HG03025 (cell line): ENCODE data around the gene AGAP1.

Experiments used
- ATAC-seq: cut with Tn5 transposase; IDR thresholded peaks from one replicate; pipeline ENCODE4 v1.9.1; 2021; ENCODE audit warnings: mild to moderate bottlenecking, moderate library complexity; ENCODE audit not compliant: unreplicated experiment, low FRiP score

The AGAP1 gene

DNA sequence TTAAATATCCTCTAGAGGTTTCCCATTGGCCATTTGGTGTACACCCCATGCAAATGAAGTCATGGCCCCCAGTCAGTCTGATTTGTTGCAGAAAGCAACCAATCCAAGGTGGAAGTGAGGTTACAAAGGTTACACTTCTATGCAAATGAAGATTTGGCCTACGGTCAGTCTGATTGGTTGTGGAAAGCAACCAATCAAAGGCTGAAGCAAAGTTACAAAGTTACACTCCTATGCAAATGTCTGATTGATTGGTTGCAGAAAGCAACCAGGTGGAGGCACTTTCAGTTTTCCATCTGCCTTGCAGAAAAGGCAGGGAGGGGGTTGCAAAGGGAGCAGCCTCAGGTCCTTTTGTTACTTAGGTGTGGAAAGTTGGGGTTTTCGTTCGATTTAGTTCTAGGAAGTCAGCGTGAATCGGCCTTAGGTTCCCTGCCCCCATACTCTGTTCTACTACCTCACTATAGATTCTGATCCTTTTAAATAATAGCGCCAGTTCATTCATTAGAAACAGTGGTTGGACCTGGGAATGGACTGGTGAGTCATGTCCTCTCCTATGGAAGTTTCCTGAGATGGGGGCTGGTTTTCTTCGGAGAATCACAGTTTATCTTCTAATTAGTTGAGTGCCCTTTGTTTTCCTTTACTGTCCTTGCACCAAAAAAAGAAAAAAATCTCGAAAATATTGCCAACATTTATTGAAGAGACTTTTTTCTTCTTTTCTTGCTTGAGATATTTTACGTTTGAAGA lies 279.5 kb downstream of the AGAP1 start:
- no peak for ATAC-seq

DNA sequence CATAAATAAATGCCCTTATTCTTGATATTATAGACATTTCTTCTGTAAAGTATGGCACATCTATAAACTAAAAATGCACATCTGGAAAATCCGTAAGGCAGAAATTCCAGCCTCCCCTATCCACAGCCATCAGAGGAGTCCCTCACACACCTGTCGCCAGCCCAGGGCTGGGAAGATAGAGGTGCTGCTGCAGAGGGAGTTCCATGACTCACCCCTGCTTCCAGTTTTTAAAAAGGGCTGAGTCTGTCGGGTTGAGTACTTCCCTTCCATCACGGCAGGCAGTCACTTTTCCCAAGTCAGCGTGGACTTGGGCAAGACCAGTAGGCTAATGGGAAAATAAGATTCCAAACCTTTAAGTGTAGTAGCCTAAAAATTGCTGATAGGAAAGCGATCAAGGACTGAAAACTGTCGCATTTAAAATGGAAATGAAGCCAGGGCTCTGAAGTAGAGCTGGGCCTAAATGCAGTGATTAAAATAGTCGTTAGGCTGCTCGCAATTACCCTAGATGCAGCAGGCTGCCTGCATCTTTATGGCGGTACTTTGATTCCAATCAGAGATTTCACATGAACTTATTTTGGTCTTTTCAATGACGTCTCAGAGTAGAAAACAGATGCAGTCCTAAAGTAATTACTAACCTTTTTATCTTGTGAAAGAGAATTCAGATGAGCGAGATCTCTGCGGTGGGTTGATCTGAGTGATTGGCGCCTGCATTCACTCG lies 280.5 kb downstream of the AGAP1 start:
- no peak for ATAC-seq

DNA sequence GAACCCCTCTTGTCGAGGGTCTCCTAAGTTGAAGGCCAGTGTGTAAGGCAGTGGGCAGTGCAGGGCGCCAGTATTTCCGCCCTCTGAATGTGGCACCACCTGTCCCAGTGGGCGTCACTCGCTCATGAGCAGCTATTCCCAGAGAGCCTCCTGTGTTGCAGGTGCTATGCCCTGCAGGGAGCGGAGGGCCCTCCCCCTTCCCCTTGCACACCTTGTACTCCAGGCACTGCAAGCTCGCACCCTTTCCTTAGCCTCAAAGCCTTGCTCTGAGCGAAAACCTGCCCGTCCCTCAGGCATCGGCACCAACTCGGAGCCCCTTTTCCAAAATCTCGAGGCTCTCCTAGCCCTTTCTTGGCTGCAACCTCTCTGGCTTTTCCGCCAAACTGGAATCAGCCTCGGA lies 282.7 kb downstream of the AGAP1 start:
- no peak for ATAC-seq

DNA sequence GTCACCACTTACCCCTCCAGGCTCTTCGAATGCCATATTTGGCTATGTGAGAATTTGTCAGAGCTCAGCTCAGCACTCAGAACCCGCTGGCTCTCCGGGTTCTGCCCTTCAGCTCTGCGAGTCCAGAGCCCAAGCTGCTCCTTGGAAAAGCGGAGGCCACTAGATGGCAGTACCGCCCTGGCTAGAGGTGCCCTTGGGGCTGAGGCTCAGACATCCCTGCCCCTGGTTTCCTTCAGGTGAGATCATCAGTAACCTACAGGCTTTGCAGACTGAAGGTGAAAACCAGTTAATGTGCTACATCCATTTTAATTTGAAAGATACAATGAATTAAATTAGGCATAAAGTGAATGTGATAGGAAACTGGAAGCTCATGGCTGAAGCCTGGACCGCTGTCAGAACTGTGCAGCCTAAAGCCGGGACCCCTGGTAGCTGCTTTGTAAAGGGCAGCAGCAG lies 285.6 kb downstream of the AGAP1 start:
- no peak for ATAC-seq

DNA sequence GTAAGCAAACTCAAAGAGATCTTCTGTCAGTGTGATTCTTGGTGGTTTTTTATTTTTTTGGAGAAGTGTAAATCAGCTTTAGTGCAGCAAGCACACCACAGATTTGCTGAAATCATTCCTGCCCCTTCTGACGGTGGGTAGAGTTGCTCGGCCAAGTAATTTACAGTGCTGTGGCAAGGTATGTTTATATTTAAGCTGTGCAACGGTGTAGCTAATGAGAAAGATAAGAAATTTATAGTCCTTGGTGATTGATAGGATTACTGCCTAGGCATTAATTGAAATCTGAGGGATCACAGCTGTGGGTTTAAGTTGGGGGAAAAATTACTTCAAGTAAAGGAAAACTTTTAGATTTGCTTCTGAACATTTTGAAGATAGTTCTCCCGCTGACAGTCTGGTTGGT lies 286.6 kb downstream of the AGAP1 start:
- no peak for ATAC-seq

DNA sequence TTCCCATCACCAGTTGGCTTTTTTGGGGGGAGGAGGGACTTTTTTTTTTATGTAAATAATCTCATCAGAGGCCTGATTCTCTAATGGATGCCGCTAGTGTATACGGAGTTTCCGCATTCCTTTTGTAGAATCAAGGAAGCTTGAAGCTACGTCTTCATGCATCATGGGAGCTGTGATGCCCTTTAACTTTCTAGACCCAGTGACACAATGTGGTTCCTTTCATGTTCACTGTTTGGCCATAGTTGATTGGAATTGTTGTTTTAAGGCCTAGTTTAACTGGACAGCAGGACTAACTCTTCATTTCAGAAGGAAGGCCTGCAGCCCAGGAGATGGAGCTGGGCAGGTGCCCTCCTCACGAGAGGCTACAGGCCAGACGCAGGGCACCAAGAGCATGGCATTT lies 287.9 kb downstream of the AGAP1 start:
- no peak for ATAC-seq

DNA sequence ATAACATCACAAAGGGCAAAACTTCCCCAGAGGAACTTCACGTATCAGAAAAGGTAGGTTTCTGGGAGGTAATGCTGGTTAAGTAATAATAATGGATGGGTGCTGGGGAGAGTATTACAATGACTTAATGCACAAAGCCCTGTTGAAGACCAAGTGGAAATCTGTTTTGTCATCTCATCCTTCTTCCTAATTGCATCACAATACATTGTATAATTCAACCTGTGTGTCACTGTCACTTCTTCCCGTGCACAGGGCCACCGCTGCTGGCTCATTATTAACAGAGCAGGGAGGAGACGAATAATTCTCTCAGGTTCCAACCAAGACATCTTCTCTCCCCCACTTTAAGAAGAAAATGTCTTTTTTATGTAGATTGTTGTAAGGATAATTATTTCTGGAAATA lies 290.9 kb downstream of the AGAP1 start:
- no peak for ATAC-seq

DNA sequence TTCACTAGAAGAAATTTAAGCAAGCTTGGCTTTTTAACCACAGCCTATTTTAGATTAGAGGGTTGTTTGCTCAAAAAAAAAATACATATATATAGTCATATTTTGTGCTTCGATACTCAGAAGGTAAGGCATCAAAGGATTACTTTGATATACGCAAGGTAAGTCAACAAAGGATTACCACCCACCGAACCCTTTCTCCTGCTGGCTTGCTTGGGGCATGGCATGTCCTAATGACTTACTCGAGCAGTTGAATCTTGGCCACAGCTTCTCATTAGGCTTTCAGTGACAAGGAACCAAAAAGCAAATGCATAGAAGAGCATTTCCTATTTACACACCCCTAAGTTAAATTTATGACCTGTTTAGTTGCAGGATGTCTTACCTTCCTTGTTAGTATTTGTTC lies 295.7 kb downstream of the AGAP1 start:
- ATAC-seq: no peak

DNA sequence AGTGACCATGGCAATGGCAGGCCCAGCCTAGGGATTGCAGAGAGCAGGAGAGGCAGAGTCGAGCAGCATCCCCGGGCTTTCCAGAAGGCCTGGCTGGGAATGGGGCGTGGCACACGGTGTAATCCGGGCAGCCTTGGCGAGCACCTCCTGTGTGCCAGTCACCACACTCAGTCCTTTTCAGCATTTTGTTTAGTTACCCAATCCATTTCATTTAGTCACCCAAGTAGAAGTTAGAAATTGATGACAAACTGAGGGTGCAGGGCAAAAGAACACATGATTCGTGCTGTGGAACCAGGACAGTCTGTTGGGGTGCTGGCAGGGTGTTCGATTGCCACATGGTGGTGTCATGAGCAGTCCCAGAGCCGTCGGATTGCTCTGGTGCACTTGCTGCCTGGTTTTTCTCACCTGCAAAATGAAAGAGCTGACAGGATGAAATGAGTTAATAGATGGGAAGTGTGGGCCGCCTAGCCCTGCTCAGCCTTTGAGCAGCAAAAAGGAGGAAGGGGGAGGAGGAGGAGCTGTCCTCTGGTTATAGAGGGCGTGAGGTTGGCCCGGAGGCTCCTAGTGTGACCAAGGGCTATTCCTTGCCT lies 299.4 kb downstream of the AGAP1 start:
- no peak for ATAC-seq

DNA sequence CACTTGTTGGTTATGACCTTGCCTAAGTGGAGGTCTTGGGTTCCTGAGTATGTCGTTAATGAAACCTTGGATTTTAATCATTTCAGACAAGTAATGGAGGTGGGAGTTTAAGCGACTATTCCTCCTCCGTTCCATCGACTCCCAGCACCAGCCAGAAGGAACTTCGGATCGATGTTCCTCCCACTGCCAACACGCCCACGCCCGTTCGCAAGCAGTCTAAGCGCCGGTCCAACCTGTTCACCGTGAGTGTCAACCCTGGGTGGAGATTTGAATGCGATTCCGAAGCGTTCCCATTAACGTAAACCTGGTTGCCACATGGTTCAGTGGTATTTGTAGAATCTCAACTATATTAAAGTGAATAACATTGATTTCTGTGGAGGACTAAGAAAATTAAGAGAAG lies 305.4 kb downstream of the AGAP1 start:
- no peak for ATAC-seq

DNA sequence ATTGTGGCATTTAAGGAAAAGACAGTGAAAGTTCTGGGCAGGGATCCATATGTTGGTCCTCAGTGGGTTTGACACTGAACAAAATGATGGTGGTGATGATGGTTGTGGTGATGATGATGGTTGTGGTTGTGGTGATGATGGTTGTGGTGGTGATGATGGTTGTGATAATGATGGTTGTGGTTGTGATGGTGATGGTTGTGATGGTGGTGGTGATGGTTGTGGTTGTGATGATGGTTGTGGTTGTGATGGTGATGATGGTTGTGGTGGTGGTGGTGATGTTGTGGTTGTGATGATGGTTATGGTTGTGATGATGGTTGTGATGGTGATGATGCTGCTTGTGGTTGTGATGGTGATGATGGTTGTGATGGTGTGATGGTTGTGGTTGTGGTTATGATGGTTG lies 308.7 kb downstream of the AGAP1 start:
- no peak for ATAC-seq

DNA sequence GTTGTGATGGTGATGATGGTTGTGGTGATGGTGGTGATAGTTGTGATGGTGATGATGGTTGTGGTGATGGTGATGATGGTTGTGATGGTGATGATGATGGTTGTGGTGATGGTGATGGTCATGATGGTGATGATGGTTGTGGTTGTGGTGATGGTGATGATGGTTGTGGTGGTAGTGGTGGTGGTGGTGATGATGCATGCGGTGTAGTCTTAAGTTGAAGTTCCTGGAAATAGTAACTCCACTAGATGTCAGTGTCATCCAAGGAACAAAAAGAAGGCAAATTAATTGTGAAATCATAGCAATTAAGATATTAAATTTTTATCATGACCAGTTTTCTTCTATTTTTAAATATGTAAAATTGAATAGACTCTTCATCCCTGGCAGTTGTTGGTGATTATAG lies 309.2 kb downstream of the AGAP1 start:
- ATAC-seq: no peak

DNA sequence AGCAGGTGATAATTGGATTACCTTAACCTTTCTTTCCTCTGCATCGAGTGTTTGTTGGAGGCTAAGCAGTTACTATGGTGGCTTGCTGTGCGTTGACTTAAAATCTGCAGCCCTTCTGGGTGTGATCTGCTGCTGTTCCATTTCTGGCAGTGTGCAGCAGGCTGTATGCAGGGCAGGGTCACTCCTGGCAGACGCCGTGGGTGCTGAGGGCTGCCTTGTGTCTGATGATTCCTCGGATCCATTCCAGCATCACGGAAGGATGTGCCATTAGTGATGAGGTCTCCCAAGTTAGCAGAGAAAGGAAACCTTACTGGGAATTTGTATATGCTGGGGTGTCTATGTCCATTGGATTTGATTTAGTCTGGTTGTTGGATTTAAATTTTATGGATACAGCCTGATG lies 310.8 kb downstream of the AGAP1 start:
- no peak for ATAC-seq

DNA sequence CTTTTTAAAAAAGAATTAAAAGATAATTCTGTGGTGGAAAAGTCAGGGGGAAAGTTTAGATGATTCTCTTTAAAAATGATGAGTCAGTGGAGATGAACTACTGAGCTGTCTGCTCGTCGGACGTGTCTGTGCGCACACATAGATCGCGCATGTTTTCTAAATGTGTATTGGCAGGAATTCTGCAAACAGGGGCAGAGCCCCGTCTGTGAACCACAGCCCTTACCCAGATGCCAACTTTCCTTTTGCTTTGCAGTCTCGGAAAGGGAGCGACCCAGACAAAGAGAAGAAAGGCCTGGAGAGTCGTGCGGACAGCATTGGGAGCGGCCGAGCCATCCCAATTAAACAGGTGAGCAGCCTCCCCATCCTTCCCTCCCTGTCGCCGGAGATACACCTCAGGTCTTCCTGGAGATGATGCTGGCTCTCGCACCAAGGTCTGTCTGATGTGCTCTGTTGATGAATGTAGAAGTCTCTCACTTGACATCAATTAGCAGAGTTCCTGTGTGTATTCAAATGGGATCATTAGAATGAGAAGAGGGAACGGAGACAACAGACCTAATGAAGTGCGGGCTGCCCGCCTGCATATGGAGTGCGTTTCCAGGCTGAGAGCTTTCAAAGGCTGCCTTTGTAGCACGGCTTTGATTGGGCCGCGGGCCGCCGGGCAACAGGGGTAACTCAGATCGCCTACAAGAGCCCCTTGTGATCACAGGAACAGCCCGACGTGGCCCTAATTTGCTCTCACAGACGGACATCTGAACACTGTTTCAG lies 313.3 kb downstream of the AGAP1 start:
- no peak for ATAC-seq

DNA sequence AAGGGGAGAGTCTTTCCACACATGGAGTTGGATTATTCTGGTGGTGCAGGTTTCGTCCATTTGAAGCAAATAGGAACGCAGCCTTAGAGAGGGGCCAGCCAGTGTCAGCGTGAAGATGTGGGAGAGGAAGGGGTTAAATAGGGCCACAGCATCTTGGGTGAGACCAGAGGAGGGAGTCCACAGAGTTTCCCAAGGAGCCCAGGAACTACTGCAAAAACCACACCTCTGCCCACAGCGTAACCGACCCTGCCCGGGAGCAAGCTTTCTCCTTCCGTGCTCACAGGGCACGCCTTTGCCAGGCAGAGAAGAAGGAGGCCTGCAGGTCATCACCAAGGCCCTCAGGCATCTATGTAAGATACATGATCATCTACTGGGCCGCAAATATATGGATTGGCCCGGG lies 314.5 kb downstream of the AGAP1 start:
- no peak for ATAC-seq

DNA sequence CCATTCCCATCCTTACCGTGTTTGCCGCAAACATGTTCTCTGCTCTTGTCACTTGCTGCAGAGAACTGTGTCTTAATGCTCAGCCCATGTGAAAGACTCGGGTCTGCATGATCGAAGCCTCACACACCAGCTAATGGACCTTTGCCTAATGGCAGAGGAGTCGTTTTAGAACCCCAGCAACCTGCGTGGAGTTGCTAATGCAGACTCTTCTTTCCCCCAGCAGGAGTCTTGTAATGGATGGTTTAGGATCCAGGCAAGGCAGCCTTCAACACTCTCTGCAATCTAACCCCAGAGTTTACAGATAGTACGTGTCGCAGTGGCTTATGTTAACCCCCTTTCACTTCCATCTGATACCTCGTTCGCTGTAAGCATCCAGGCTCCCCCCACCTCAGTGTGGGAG lies 316.4 kb downstream of the AGAP1 start:
- no peak for ATAC-seq

DNA sequence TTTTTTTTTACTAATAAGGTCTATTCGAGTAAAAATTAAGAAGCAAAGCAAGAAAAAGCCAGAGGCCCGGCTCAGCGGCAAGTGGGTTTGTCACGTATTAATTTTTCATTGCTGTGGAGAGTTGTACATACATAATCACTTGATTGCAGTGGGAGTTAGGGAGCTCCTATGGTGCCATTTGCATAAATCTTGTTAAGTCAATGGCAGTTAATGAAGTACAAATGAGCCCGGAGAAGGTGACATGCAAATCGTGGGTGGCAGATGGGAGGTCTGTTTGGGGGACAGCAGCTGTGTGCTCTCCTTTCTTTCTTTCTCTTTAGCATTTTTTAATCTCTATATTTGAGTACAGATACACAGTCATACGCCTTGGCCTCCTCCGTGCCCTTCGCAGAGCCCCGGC lies 317.0 kb downstream of the AGAP1 start:
- no peak for ATAC-seq

DNA sequence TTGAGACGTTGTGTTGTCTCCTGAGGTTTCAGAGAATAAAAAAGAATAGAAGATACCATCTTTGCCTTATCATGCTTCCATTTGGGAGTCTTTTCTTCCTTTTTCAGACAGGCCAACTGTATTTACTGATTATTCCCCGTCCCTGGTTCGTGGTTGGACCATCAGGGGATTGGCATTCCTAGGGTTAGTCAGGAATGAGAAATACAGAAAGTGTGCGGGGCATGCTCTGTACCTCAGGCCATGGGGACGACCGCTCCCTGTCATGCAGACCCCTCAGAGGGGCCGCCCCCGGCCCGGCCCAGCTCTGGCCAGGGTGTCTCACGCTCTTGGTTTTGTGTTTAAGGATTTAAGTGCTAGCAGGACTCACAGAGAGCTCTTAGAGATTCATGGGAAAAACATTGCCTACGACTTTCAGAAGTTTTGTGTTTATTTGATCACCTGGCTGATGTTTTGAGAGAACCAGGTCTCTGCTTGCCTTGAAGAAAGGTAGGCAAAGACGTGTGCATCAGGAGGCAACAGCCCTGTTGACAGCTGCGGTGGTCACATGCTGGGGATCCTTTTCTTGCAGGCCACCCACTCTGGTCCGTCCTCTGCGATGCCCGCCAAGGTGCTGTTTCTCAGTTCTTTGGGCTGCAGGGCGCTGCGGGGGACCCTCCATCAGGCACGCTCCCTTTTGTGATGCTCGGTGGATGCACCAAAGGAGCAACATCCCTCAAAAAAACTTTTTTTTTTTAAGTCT lies 317.8 kb downstream of the AGAP1 start:
- no peak for ATAC-seq

DNA sequence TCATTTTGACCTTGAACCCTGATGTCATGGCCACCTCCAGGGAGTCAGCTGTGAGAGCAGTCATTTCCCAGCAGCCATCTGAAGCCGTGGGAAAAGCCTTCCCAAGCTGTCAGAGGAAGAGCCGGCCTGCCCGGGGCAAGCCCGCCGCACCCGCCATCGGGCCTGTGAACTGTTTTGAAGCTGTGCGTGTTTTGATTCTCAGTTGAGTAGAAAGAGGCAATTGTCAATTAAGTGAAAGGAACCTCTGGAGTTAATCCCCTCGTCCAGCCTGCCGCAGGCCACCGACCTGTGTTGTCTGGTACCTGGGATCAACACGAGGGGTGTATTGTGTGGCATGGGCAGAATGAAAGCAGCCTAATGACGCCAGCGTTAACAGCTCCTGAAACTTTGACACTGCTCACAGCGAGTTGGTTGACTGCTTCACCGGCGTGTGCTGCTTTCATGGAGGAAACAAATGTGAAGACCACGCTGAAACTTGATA lies 318.4 kb downstream of the AGAP1 start:
- no peak for ATAC-seq

DNA sequence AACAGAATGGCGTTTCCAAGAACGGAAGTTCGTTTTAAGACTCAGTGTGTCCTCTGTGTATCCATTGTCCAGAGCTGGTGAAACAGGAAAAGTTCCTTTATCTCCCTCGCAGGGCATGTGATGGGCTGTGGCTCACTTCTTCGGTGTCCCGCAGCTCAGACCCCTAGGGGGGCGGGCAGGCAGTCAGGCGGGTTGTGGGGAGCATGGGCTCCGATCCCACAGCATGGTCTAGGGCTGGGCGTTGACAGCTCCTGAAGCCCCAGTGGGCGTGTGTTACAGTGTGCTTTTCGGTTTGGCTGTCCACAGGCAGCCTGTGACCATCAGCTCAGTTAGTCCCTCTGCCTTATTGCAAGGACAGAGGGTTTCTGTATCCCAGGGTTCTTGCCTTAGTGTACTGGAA lies 319.6 kb downstream of the AGAP1 start:
- no peak for ATAC-seq
